IMR-90 (cell line): Measurements from ENCODE around the gene CDKAL1. TPM values are rescaled to one million over a fixed set of nuclear protein-coding genes. Genes with fewer than 3 reads are reported as not detected.

Source experiments
- ATAC-seq: fragments of 200-7000 bp; cut with Tn5 transposase; 2 replicates; pipeline ENCODE4 v1.9.1; 2020; ENCODE audit warnings: low read depth, mild to moderate bottlenecking, moderate library complexity
- BruUV-seq: library from RNA; stranded (reverse); fragments of 400-500 nt; replicated peaks from 2 replicates; lab custom pipeline; 2021; lab: Mats Ljungman, UMichigan
- CTCF ChIA-PET: fragments of 300-600 bp; formaldehyde crosslinking; extraction: SDS; loops from one replicate; lab custom pipeline; 2021; ENCODE audit warnings: antibody characterized with exemption; lab: Yijun Ruan, JAX
- POLR2A ChIA-PET: fragments of 300-600 bp; sonication (Branson Sonifier 250); formaldehyde crosslinking; loops from one replicate; lab custom pipeline; 2022; ENCODE audit warnings: antibody characterized with exemption; ENCODE audit not compliant: unreplicated experiment; lab: Charles Lee
- DNase-seq: peaks from one replicate; pipeline ENCODE4 v3.0.0; 2013
- H2AFZ ChIP-seq: replicated peaks from 2 replicates; pipeline ENCODE3; 2013; ENCODE audit warnings: low read length, mild to moderate bottlenecking; ENCODE audit not compliant: poor library complexity
- H2AK5ac ChIP-seq: 2 replicates; pipeline ENCODE4 v1.6.1; 2013; ENCODE audit warnings: low read depth, low read length, inconsistent platforms
- H2AK9ac ChIP-seq: replicated peaks from 2 replicates; pipeline ENCODE3; 2013; ENCODE audit warnings: mild to moderate bottlenecking, low read depth, low read length, moderate library complexity; ENCODE audit not compliant: poor library complexity
- H2BK120ac ChIP-seq: 2 replicates; pipeline ENCODE4 v1.6.1; 2013; ENCODE audit warnings: low read depth, low read length, inconsistent platforms
- H2BK15ac ChIP-seq: 3 replicates; pipeline ENCODE4 v1.6.1; 2013; ENCODE audit warnings: low read depth, low read length, inconsistent platforms
- H2BK20ac ChIP-seq: 2 replicates; pipeline ENCODE4 v1.6.1; 2013; ENCODE audit warnings: low read depth, mild to moderate bottlenecking, inconsistent platforms, low read length, moderate library complexity
- H2BK5ac ChIP-seq: 2 replicates; pipeline ENCODE4 v1.6.1; 2013; ENCODE audit warnings: mild to moderate bottlenecking, low read depth, low read length, inconsistent platforms; ENCODE audit not compliant: poor library complexity, severe bottlenecking
- H3K14ac ChIP-seq: replicated peaks from 2 replicates; pipeline ENCODE4 v1.6.1; 2013; ENCODE audit warnings: low read depth, low read length, inconsistent platforms
- H3K18ac ChIP-seq: 2 replicates; pipeline ENCODE4 v1.6.1; 2013; ENCODE audit warnings: low read depth, low read length, control low read depth
- H3K23ac ChIP-seq: 2 replicates; pipeline ENCODE4 v1.6.1; 2013; ENCODE audit warnings: low read depth, low read length, inconsistent platforms
- H3K27ac ChIP-seq: 2 replicates; pipeline ENCODE4 v1.5.1; 2013; ENCODE audit warnings: mild to moderate bottlenecking, control low read depth, low read length; ENCODE audit not compliant: insufficient read depth
- H3K27me3 ChIP-seq: 2 replicates; pipeline ENCODE4 v1.6.1; 2013; ENCODE audit warnings: low read length; ENCODE audit not compliant: control insufficient read depth, insufficient read depth
- H3K36me3 ChIP-seq: 2 replicates; pipeline ENCODE4 v1.6.1; 2013; ENCODE audit warnings: low read length, mixed read lengths; ENCODE audit not compliant: control insufficient read depth, insufficient read depth
- H3K4ac ChIP-seq: 2 replicates; pipeline ENCODE4 v1.6.1; 2013; ENCODE audit warnings: low read depth, low read length, inconsistent platforms
- H3K4me1 ChIP-seq: 2 replicates; pipeline ENCODE4 v1.6.1; 2013; ENCODE audit warnings: low read length, mixed read lengths; ENCODE audit not compliant: control insufficient read depth, insufficient read depth
- H3K4me2 ChIP-seq: 2 replicates; pipeline ENCODE4 v1.6.1; 2013; ENCODE audit warnings: low read depth, mild to moderate bottlenecking, control low read depth, low read length, moderate library complexity
- H3K4me3 ChIP-seq: 2 replicates; pipeline ENCODE4 v1.5.1; 2013; ENCODE audit warnings: low read depth, mild to moderate bottlenecking, control low read depth, low read length, moderate library complexity; ENCODE audit not compliant: insufficient read depth
- H3K56ac ChIP-seq: 2 replicates; pipeline ENCODE4 v1.6.1; 2013; ENCODE audit warnings: low read length, inconsistent platforms; ENCODE audit not compliant: insufficient read depth; ENCODE audit errors: extremely low read depth
- H3K79me1 ChIP-seq, 2 experiments: 2 replicates each; pipeline ENCODE4 v1.6.1; 2013; ENCODE audit warnings: low read length in 2 of 2, inconsistent platforms in 1 of 2, low read depth in 1 of 2
- H3K9ac ChIP-seq: 2 replicates; pipeline ENCODE4 v1.6.1; 2013; ENCODE audit warnings: low read depth, low read length, control low read depth
- H3K9me1 ChIP-seq: 2 replicates; pipeline ENCODE4 v1.6.1; 2013; ENCODE audit warnings: low read length, inconsistent platforms; ENCODE audit not compliant: insufficient read depth
- H3K9me3 ChIP-seq: 2 replicates; pipeline ENCODE4 v1.6.1; 2013; ENCODE audit warnings: low read length; ENCODE audit not compliant: control insufficient read depth, insufficient read depth
- H4K20me1 ChIP-seq: 2 replicates; pipeline ENCODE4 v1.6.1; 2013; ENCODE audit warnings: low read length, inconsistent platforms; ENCODE audit not compliant: insufficient read depth
- H4K5ac ChIP-seq: 2 replicates; pipeline ENCODE4 v1.6.1; 2013; ENCODE audit warnings: mild to moderate bottlenecking, low read depth, low read length, control low read depth
- H4K8ac ChIP-seq, 2 experiments: 2 replicates each; pipeline ENCODE4 v1.6.1; 2013; ENCODE audit warnings: low read depth in 2 of 2, low read length in 2 of 2, control low read depth in 1 of 2, inconsistent platforms in 1 of 2
- H4K91ac ChIP-seq: 2 replicates; pipeline ENCODE4 v1.6.1; 2013; ENCODE audit warnings: low read depth, low read length, inconsistent platforms; ENCODE audit not compliant: insufficient read depth
- BHLHE40 ChIP-seq: fragments of 150-350 bp; IDR thresholded peaks from 2 replicates; pipeline ENCODE4 v1.6.1; 2016; ENCODE audit warnings: mild to moderate bottlenecking, low read depth, low read length
- FOS ChIP-seq: fragments of 150-350 bp; IDR thresholded peaks from 2 replicates; pipeline ENCODE4 v1.6.1; 2016; ENCODE audit warnings: low read depth, low read length
- MAFK ChIP-seq: IDR thresholded peaks from 2 replicates; pipeline ENCODE4 v1.6.1; 2012; ENCODE audit warnings: low read depth, low read length, improper control_type of control experiment
- MAZ ChIP-seq: IDR thresholded peaks from 2 replicates; pipeline ENCODE4 v1.6.1; 2012; ENCODE audit warnings: low read depth, mild to moderate bottlenecking, low read length, improper control_type of control experiment, moderate library complexity, borderline replicate concordance
- POLR2A ChIP-seq: IDR thresholded peaks from 2 replicates; pipeline ENCODE4 v1.6.1; 2012; ENCODE audit warnings: mild to moderate bottlenecking, low read depth, low read length
- RCOR1 ChIP-seq: IDR thresholded peaks from 2 replicates; pipeline ENCODE4 v1.6.1; 2012; ENCODE audit warnings: mild to moderate bottlenecking, low read length, improper control_type of control experiment; ENCODE audit not compliant: insufficient replicate concordance
- RFX5 ChIP-seq: IDR thresholded peaks from 2 replicates; pipeline ENCODE4 v1.8.0; 2012; ENCODE audit warnings: low read depth, mild to moderate bottlenecking, low read length, moderate library complexity
- SMC3 ChIP-seq: fragments of 150-350 bp; IDR thresholded peaks from 2 replicates; pipeline ENCODE4 v1.6.1; 2016; ENCODE audit warnings: low read depth, mild to moderate bottlenecking, antibody characterized with exemption, low read length, moderate library complexity
- WGBS, 2 experiments: methylation state at CpG; one replicate each; pipeline versions ENCODE4 v1.1.5 to v1.1.7; 2013; ENCODE audit warnings: missing lambda C conversion rate in 2 of 2; ENCODE audit not compliant: insufficient read length in 1 of 2; ENCODE audit errors: extremely low coverage in 2 of 2; 5-methylcytosine and 5-hydroxymethylcytosine counted together
- dilution Hi-C: fragments of 300-500 bp; cut with HindIII; formaldehyde crosslinking; loops from one replicate; pipeline ENCODE4 v1.14.3; 2018; ENCODE audit warnings: low sequenced_read_pairs; ENCODE audit not compliant: unreplicated experiment
- in situ Hi-C: fragments of 300-500 bp; cut with MboI; formaldehyde crosslinking; loops from 3 replicates; pipeline ENCODE4 v1.14.3; 2019; ENCODE audit warnings: low sequenced_read_pairs, inconsistent platforms, mixed read lengths
- intact Hi-C: fragments of 100-400 bp; cut with micrococcal nuclease; formaldehyde crosslinking; loops from 2 replicates; pipeline ENCODE4 v1.10.0; 2022
- polyA plus RNA-seq, 3 experiments: library from polyadenylated mRNA; depleted of rRNA; stranded (reverse); fragments of >200 nt; gene quantifications; 2 replicates each; pipeline ENCODE4 v1.2.3, GENCODE V29; 2012; ENCODE audit warnings: low replicate concordance in 1 of 3
- total RNA-seq: library from RNA; depleted of rRNA; stranded (reverse); fragments of >200 nt; gene quantifications from 2 replicates; pipeline ENCODE4 v1.2.3, GENCODE V29; 2012
- TF ChIP-seq, protein P1 (sequence below): fragments of 150-350 bp; IDR thresholded peaks from 2 replicates; pipeline ENCODE4 v1.6.1; 2016; ENCODE audit warnings: low read depth, mild to moderate bottlenecking, low read length, moderate library complexity, borderline replicate concordance
- TF ChIP-seq, protein P2 (sequence below): fragments of 150-350 bp; IDR thresholded peaks from 2 replicates; pipeline ENCODE4 v1.6.1; 2017; ENCODE audit warnings: mild to moderate bottlenecking, antibody characterized with exemption, low read length, low read depth

Gene CDKAL1
- total and polyA plus RNA-seq, 2 of the 4 experiments (the other 2 are of a cell fraction) = 3.7 to 13.1 TPM

DNA sequence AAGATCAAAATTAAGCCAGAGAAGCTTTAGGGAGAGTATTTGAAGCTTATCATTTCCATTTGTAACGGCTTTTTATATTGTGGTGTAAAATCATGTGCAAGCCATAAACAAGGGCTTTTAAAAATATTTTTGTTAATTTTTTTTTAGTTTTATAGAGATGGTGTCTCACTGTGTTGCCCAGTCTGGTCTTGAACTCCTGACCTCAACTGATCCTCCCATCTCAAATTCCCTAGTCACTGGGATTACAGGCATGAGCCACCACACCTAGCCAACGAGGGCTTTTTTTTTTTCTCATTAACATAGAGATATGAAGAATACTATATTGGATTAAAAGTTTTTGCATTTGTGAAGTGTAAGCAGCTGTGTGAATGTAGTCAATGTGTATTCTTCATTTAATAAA, 29.1 kb downstream of the CDKAL1 start:
- H2BK5ac ChIP-seq = no peak overlapping the region
- no TSS peak for BruUV-seq
- no peak overlapping the region for H3K18ac ChIP-seq
- no peak overlapping the region for H3K9ac ChIP-seq
- H3K4me3 ChIP-seq = no peak overlapping the region
- H3K4me2 ChIP-seq = no peak overlapping the region
- H3K36me3 ChIP-seq = no peaks in the 10 kb centered on the region
- H3K79me1 ChIP-seq = peaks cover 2 to 3% of the 10 kb centered on the region in 2 experiments; a peak in 2 of 4 replicates
- no peak overlapping the region for H3K4ac ChIP-seq
- no peak overlapping the region for H4K91ac ChIP-seq
- TF ChIP-seq RFX5 (no peak), MAFK (no peak), FOS (no peak), MAZ (no peak), RCOR1 (no peak), POLR2A (no peak), SMC3 (no peak), BHLHE40 (no peak)
- TF ChIP-seq, protein P1, sequence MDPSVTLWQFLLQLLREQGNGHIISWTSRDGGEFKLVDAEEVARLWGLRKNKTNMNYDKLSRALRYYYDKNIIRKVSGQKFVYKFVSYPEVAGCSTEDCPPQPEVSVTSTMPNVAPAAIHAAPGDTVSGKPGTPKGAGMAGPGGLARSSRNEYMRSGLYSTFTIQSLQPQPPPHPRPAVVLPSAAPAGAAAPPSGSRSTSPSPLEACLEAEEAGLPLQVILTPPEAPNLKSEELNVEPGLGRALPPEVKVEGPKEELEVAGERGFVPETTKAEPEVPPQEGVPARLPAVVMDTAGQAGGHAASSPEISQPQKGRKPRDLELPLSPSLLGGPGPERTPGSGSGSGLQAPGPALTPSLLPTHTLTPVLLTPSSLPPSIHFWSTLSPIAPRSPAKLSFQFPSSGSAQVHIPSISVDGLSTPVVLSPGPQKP = no peak
- TF ChIP-seq, protein P2, sequence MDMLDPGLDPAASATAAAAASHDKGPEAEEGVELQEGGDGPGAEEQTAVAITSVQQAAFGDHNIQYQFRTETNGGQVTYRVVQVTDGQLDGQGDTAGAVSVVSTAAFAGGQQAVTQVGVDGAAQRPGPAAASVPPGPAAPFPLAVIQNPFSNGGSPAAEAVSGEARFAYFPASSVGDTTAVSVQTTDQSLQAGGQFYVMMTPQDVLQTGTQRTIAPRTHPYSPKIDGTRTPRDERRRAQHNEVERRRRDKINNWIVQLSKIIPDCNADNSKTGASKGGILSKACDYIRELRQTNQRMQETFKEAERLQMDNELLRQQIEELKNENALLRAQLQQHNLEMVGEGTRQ = no peak
- intact Hi-C loops = loop anchor here (10.0 kb wide), 2 partner anchors 441 to 1581 kb away; no protein-coding TSS in a partner anchor
- H4K20me1 ChIP-seq = no peaks in the 10 kb centered on the region
- no peak overlapping the region for H2AK9ac ChIP-seq
- H2AK5ac ChIP-seq = no peak overlapping the region
- ChIA-PET CTCF (interaction anchor here (0.6 to 2.1 kb wide), 5 partner anchors 8 to 1030 kb away, joined by 3 to 8 read pairs (median 4); partner anchors contain the start of gene SOX4), POLR2A (no interaction called here)
- H3K9me1 ChIP-seq = no peaks in the 10 kb centered on the region
- H4K8ac ChIP-seq = no peak overlapping the region
- no peak overlapping the region for H2BK15ac ChIP-seq
- no peak overlapping the region for H3K27ac ChIP-seq
- H3K56ac ChIP-seq = no peak overlapping the region
- dilution Hi-C loops = no loop called here
- H4K5ac ChIP-seq = no peak overlapping the region
- no peak overlapping the region for H2BK20ac ChIP-seq
- no peaks in the 10 kb centered on the region for H3K27me3 ChIP-seq
- no peak overlapping the region for H3K14ac ChIP-seq
- H3K4me1 ChIP-seq = no peaks in the 10 kb centered on the region; the same call in 1 of the 2 replicates
- ATAC-seq (no peak), DNase-seq (no peak)
- no peak overlapping the region for H3K23ac ChIP-seq
- WGBS, 2 experiments = no CpG with 5 or more reads among the region's 2 CpGs
- H2BK120ac ChIP-seq = no peak overlapping the region
- H2AFZ ChIP-seq = no peak overlapping the region
- no peaks in the 10 kb centered on the region for H3K9me3 ChIP-seq
- in situ Hi-C loops = loop anchor here (5.0 to 25.0 kb wide), 2 partner anchors 1024 to 1574 kb away; no protein-coding TSS in a partner anchor
